Cardiac fibroblast (primary cell): ENCODE measurements around the gene CCDC88B.

ENCODE experiments used
- DNase-seq, 2 donors: peaks; one replicate each; pipeline versions ENCODE4 v3.0.0 to v3.0.0-alpha.2; 2010; ENCODE audit warnings: low read depth in 2 of 2
- H3K4me3 ChIP-seq, 2 donors: replicated peaks in 1 of 2; 1 replicate in 1 of 2; 2 replicates in 1 of 2; pipeline ENCODE4 v1.5.1; 2011; ENCODE audit warnings: low read depth in 2 of 2, low read length in 2 of 2, mild to moderate bottlenecking in 2 of 2, moderate library complexity in 1 of 2
- TF ChIP-seq, protein P1 (sequence below): IDR thresholded peaks from one replicate; pipeline ENCODE4 v1.5.1; 2011; ENCODE audit warnings: low read depth, mild to moderate bottlenecking, low read length, inconsistent platforms

The CCDC88B gene

DNA sequence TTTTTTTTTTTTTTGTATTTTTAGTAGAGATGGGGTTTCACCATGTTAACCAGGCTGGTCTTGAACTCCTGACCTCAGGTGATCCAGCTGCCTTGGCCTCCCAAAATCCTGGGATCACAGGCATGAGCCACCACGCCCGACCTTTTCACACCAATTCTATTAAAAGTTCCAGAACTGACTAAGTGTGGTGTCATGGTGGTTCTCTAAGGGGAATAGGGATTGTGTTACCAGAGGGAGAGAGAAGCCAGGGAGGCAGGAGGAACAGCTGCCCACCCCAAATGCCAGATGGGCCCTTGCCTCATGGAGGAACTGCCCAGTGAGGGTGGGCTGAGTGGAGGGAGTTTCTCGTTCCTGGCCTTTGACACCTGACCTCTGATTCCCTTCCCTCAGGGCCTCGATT lies 24.9 kb downstream of the CCDC88B start:
- no peak for DNase-seq
- H3K4me3 ChIP-seq = no peak overlapping the region
- TF ChIP-seq, protein P1, sequence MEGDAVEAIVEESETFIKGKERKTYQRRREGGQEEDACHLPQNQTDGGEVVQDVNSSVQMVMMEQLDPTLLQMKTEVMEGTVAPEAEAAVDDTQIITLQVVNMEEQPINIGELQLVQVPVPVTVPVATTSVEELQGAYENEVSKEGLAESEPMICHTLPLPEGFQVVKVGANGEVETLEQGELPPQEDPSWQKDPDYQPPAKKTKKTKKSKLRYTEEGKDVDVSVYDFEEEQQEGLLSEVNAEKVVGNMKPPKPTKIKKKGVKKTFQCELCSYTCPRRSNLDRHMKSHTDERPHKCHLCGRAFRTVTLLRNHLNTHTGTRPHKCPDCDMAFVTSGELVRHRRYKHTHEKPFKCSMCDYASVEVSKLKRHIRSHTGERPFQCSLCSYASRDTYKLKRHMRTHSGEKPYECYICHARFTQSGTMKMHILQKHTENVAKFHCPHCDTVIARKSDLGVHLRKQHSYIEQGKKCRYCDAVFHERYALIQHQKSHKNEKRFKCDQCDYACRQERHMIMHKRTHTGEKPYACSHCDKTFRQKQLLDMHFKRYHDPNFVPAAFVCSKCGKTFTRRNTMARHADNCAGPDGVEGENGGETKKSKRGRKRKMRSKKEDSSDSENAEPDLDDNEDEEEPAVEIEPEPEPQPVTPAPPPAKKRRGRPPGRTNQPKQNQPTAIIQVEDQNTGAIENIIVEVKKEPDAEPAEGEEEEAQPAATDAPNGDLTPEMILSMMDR = no peak

DNA sequence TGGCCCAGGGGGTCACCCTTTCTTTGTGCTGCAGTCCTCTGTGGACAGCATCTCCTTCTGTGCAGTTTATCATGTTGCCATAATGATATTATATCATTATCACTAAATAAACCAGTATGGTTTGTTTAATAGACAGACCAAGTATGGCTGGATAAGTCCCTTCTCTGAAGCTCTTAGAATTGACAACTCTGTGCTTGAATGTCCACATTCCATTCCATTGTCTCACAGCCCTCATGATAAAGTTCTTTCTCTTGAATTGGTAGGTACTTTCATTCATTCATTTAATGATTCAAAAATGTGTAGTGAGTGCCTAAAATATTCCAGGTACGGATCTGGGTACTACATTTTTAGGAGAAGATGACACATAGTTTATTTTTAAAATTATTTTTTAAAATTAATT lies 26.7 kb downstream of the CCDC88B start:
- TF ChIP-seq, protein P1 = no peak
- DNase-seq = peak in 1 of 2 donors; percentile 29
- H3K4me3 ChIP-seq = no peak overlapping the region

DNA sequence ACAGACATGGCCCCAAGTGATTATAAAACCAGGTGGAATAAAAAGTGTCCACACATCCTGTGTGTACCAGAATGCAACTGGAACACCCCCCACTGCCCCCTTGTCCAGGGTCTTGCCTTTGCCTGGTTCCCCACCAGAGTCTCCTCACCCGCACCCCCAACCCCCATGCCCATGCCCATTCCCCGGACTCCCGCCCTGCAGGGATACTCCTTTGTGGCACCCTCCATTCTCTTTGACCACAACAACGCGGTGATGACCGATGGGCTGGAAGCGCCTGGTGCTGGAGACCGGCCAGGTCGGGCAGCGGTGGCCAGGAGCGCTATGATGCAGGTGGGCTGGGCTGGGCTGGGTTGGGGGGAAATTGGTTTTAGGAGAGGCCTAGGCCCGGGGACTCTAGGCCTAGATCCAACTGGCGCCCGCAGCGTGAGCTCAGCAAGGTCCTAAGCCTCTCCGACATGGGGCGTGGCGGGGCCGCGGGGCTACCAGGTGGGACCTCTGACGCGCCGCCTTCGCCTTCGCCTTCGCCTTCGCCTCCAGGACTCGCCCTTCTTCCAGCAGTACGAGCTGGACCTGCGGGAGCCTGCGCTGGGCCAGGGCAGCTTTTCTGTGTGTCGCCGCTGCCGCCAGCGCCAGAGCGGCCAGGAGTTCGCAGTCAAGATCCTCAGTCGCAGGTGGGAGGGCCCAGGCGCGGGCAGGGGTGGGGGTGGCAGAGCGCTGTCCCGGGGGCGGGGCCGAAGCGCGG lies 28.1 kb downstream of the CCDC88B start:
- TF ChIP-seq, protein P1 = no peak
- no peak for DNase-seq
- no peak overlapping the region for H3K4me3 ChIP-seq

DNA sequence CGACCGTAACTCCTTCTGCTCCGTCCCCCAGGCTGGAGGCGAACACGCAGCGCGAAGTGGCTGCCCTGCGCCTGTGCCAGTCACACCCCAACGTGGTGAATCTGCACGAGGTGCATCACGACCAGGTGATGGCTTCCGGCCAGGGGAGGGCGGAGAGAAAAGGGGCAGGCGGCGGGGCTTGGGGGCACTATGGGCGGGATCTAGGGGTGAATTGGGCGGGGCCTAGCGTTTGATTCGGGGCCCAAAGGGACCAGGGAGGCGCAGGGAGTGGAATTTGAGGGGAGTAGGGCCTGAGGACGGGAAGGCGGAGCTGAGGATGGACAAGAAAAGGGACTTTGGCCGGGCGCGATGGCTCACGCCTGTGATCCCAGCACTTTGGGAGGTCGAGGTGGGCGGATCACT lies 28.7 kb downstream of the CCDC88B start:
- TF ChIP-seq, protein P1 = no peak
- H3K4me3 ChIP-seq = no peak overlapping the region
- no peak for DNase-seq

DNA sequence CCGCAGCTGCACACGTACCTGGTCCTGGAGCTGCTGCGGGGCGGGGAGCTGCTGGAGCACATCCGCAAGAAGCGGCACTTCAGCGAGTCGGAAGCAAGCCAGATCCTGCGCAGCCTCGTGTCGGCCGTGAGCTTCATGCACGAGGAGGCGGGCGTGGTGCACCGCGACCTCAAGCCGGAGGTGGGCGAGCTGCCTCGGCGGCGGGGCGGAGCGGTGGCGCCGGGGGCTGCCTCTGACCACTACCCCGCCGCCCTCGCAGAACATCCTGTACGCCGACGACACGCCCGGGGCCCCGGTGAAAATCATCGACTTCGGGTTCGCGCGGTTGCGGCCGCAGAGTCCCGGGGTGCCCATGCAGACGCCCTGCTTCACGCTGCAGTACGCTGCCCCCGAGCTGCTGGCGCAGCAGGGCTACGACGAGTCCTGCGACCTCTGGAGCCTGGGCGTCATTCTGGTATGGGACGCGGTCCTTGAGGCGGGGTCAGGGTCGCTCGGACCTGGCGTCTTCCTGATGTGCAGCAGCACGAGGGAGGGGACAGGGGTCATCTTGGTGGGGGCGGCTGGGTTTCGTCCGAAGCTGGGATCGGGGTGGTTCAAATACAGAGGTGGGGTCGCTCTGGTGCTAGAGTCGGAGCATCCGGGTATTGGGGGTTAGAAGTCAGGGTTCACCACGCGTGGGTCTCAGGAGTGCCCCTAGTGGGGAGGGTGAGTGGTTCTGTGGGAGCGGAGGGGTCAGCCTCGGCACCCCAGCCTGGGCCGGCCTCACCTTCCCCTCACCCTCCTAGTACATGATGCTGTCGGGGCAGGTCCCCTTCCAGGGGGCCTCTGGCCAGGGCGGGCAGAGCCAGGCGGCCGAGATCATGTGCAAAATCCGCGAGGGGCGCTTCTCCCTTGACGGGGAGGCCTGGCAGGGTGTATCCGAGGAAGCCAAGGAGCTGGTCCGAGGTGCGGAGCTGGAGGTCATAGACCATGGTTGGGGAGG lies 29.7 kb downstream of the CCDC88B start:
- H3K4me3 ChIP-seq = no peak overlapping the region
- TF ChIP-seq, protein P1 = no peak
- no peak for DNase-seq

DNA sequence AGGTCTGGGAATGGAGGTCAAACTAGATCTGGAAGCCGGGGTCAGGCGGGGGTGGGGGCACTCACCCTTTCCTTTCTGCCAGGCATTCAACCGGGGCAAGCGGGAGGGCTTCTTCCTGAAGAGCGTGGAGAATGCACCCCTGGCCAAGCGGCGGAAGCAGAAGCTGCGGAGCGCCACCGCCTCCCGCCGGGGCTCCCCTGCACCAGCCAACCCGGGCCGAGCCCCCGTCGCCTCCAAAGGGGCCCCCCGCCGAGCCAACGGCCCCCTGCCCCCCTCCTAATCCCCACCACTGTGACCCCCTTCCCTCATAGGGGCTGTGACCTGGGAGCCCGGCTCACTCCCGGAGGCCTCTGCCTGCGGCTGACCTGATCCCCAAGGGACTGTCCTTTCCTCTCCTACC lies 31.2 kb downstream of the CCDC88B start:
- H3K4me3 ChIP-seq = no peak overlapping the region
- DNase-seq = no peak
- TF ChIP-seq, protein P1 = no peak
